ENCODE measurements around the gene ANKIB1.
"Not testable (repeated sequence)": the region's sequence is repeated elsewhere in the genome, so short reads cannot be mapped to it uniquely, and the experiment has no call there.

Gene ANKIB1

DNA sequence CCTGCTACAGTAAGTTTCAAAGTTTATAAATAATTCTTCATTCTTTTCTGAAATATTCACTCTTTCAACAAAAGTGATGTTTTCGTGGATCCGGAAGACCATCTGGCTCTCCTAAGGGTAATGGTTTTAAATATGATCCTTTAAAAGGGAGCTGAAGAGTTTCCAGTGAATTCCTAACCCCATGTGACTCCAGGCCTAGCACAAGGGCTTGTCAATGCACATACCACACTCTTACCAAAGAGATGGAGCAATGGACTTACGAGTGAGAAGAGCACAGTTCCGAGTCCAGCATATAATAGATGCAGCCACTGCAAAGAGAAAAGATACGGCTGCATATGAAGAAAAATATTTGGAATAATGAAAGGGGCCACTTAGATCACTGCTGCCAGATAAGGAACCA, 169.5 kb downstream of the ANKIB1 start:
- no peak for DNase-seq

DNA sequence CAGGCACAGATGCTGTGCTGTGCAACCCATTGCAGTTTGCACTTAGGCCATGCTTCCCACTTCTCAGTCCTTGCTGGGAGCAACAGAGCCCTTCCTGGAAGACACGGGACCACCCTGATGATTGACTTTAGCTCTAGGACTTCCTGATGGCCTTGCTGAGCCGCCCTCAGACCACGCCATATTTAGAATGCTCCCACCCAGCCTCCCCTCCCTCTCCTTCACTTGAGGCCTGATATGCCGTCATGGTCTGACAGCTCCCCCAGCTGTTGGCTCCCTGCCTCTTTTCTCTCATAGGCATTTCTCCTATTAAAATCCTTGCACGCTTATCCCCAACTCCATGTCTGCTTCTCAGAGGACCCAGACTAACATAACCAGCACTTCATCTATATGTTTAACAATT, 172.1 kb downstream of the ANKIB1 start:
- no peak for DNase-seq

DNA sequence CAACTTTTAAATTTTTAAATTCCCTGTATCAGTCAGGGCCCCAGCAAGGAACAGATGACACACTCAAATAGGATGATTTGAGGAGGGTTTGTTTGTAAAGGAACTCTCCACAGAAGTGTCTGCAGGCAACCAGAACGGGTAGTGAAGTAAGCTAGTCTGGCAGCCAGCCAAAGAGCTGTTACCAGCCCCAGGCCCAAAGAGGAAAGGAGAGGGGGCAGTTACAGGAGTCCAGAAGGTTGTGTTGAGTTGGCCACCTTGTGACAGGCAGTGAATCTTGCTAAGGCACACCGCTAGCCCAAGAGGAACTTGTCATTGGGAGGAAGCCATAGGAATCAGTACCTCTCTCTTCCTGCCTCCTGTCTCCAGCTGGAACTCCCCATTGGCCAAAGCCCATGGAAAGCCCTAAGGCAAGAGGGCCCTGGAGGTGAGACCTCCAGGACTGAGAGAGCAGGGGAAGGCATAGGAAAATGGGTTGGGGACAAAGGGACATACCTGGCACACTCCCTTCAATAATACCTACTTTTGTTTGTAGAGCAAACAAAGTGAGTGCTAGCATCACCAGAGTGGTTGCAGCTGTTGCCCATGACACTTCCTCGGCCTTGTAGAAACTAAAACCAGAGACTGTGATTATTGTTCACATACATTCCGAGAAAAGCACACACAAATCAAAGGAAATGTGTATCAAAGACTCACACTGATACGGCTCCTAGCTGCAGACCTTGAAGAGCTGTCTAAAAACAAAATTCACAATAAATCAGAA, 176.1 kb downstream of the ANKIB1 start:
- DNase-seq, result no peak

DNA sequence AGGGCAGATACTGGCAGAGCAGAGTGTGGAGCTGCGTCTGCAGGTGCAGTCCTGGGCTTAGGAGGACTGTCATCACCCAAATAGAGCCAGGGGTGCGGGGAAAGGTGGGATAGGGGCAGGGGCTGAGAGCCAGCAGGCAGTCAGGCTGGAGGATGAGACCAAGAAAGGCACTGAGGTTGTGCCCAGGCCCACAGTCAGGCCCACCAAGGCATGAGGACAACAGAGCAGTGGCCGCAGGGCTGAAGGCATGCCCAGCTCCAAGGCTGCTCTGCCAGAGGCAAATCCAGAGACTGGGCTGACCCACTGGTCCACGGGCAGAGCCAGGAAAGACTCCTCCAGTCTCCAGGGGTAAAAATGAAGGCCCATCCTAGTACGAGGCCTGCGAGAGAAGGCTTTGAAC, 177.2 kb downstream of the ANKIB1 start:
- no peak for DNase-seq

DNA sequence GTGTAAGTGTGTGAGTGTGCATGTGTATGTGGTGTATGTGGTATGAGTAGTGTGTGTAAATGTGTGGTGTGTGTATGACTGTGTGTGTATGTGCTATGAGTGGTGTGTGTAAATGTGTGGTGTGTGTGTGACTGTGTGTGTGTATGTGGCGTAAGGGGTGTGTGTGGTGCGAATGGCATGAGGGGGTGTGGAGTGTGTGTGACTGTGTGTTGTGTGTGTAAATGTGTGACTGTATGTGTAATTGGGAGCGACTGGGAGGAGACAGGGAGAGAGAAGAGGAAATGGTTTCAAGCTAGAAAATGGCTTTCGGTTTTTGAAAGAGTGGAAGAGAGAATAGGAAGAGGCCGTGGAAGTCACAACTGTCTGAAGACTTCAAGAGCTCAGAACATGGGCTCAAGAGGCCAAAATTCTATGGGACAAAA, 177.9 kb downstream of the ANKIB1 start:
- no peak for DNase-seq

DNA sequence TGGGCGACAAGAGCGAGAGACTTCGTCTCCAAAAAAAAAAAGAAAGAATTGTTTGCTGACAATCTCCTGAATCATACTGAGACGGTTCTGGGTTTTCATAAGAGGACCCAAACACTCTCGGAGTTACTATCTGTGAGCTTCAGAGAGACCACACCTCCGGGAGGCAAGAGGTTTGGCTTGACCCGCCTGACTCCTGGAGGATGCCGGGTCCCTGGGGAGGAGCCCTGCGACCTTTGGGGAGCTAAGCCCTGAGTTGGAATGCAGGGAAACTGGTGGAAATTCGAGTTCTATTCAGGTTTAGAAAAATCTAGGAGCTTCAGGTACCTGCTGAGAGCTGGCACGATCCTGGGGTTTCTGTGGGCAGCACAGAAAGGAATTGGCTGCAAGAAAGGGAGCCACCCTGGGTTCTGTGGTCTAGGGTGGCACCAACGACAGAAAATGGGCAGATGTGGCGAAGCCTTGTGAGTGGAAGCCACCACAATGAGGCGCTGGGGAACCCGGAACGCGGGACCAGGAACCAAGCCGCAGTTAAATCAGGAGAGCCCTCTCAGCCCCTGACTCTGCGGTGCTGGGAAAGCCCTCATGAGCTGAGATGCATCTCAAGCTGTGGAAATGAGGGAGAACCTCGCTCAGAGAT, 179.7 kb downstream of the ANKIB1 start:
- no peak for DNase-seq

DNA sequence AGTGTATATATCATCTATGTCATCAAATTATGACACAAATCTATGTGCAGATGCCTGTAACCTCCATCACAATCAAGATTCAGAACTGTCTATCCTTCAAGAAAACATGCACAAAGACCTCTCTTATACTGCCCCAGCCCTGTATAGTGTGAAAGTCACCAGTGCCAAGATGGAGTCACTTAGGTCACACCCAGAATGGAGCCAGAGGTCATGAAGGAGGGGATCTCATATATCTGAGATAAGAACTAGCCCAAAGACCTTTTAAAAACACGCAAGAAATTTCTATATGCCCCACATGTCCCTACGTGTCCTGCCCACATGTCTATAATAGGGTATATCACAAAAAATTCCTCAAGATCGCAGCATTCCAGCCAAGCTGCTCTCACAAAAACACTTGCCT, 181.4 kb downstream of the ANKIB1 start:
- no peak for DNase-seq

DNA sequence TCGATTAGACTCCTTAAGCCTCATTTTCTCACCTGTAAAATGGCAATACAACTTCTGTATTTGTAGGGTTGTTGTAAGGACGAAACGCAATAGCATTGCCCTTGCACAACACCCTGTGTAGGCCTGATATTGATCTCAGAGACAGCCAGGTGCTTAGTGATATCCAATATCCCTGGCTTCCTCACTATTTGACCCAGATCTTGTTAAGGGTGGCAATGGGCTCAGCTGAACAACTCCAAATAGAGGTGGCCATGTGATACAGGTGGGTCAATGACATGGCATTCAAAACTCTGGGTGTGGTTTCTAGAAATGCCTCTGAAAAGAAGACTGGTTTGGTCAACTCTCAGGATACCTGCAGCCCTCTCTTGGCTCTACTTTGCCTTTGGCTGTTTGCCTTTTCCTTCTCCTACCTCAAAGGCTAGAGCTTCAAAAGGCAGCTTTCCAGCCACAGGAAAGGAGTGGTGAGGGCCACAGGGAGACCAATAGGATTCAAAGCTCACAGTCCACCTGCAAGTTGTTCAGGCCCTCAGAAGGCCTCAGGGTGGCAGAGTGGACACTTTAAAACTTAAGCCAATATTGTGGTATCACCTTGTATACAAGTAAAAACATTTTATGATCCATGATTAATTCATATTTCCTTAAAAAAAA, 186.6 kb downstream of the ANKIB1 start:
- no peak for DNase-seq

DNA sequence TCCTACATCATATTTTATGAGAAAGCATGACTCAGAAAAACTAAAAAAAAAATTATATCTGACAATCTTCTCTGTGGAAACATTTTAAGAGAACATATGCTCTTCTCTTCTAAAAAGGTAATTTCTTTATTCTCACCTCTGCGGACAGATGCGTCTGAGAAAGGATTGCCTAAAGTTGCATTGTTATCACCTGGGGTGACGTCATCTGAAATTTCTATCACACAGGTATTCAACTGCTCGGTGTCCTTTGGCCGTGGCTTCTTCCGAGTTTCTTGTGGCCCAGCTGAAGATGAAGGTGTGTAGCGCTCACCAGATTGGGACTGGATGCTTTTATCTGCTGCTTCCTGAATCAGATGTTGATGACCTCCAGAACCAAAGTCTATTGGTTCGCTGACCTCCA, 187.2 kb downstream of the ANKIB1 start:
- no peak for DNase-seq

DNA sequence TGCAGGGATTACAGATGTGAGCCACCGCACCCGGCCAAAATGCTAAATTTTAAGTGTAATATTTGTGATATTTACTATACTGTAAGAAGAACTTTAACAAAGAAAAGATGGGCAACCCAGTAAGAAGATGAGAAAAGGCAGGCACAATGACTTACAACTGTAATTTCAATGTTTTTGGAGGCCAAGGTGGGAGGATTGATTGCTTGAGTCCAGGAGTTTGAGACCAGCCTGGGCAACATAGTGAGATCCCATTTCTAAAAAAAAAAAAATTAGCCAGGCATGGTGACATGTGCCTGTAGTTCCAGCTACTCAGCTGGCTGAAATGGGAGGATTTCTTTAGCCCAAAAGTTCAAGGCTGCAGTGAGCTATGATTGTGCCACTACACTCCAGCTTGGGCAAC, 189.8 kb downstream of the ANKIB1 start:
- DNase-seq, result no peak

DNA sequence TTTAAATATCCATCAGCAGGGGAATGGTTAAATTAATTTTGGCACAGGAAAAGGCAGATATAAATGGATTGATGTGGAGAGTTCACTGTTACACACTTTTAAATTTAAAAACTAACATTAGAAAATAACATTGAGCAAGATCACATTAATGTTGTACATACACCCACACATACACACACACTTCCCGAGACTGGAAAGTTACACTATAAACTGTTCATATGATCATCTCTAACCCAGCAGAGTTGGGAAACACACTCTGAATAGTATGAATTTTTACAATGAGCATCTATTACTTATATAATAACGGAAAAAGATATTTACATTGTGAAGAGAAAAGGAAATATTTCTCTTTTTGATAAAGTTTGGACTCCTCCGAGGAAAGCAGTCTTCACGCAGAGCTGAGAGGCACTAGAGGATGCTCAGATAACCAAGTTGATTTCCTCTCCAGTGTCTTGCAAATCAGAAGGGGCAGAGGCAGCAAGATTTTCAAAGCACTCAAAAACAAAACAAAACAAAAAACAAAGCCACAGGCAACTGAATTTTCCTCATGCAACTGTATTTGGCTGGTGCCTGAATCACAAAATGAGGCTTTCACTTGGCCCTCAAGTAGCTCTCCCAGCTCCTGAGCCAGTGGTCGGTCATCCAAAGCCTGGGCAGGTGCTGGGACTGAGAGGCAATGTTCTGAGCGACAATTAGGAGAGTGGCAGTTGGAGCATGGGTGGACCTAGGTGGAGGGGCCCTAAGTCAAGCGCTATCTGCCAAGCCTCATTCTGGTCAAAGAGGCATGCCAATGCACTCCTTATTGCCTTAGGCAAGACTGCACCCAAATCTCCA, 191.1 kb downstream of the ANKIB1 start:
- no peak for DNase-seq

DNA sequence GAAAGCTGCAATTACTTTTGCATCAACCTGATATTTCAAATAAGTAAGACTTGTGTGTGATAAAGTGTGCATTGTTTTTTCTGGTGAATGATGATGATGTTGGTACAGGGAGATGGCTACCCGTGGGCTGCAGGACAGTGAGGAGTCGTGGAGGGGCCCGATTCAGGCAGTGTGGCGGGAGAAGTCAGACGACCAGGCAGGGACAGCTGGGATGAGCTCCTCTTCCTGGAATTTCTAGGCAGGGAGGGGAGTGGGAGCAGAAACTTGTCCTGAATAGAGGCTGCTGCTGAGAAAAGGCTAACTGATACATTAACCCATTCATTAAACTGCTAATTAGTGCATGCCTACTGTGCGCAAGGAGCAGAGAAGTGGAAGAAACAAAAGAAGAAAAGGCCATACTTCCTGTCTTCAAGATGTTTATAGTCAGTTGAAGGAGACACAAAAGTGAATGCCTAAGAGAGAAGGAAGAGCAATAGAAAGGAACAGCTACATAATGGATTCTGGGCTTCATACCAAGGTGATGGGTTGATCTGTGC, 192.2 kb downstream of the ANKIB1 start:
- no peak for DNase-seq

DNA sequence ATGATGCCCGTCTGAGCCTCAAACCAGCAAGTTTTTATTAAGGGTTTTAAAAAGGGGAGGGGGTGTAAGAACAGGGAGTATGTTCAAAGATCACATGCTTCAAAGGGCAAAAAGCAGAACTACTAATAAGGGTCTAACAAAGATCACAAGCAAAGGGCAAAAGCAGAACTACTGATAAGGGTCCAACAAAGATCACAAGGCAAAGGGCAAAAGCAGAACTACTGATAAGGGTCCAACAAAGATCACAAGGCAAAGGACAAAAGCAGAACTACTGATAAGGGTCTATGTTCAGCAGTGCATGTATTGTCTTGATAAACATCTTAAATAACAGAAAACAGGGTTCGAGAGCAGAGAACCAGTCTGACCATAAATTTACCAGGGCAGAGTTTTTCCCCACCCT, 196.9 kb downstream of the ANKIB1 start:
- not testable (repeated sequence) for DNase-seq

DNA sequence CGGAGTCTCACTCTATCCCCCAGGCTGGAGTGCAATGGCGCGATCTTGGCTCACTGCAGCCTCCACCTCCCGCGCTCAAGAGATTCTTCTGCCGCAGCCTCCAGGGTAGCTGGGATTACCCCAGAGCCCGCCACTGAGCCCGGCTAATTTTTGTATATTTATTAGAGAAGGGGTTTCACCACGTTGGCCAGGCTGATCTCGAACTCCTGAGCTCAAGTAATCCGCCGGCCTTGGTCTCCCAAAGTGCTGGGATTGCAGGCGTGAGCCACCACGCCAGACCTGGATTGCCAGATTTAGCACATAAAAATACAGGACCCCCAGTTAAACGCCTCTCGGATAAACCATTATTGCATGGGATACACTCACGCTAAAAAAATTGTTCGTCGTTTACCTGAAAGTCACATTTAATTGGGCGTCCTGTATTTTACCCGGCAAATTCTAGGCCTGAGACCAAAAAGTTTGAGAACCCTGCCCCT, 201.1 kb downstream of the ANKIB1 start:
- no peak for DNase-seq

DNA sequence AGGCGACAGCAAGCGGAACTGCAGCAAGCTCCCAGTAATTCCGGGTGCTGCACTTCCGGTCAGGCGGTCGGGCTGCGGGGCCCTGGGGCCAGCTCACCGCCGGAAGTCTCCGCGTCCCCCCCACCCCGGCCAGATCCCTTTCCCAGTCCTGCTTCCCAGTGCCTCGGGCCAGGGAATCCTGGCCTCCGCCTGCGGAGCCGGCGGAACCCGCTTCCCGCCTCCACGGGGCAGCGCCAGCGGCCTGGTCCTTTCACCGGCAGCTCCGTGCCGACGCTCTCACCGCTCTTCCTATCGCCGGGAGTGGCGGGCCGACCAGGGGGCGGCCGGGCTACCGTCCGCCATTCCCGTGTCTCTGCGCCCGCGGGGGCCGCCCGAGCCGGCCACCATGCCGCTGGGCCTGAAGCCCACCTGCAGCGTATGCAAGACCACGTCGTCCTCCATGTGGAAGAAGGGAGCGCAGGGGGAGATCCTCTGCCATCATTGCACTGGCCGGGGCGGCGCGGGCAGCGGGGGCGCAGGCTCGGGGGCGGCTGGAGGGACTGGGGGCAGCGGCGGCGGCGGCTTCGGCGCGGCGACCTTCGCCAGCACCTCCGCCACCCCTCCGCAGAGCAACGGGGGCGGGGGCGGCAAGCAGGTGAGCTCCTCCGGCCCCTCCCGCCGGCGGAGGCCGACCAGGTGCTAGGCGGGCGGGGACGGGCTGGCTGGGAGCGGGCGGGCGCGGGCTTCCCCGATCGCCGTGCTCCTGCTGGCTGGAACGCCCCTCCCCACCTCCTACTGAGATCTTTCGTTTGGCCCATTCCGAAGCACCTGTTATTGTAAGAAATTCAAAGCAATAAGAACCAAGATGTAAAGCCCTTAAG, 201.8 kb downstream of the ANKIB1 start, which contains the start of gene GATAD1:
GATAD1 (plus strand) TSS at position 138 of the 860 bp plus-strand sequence; CDS start at position 386, 248 bp downstream.
- peak; percentile 87 for DNase-seq

DNA sequence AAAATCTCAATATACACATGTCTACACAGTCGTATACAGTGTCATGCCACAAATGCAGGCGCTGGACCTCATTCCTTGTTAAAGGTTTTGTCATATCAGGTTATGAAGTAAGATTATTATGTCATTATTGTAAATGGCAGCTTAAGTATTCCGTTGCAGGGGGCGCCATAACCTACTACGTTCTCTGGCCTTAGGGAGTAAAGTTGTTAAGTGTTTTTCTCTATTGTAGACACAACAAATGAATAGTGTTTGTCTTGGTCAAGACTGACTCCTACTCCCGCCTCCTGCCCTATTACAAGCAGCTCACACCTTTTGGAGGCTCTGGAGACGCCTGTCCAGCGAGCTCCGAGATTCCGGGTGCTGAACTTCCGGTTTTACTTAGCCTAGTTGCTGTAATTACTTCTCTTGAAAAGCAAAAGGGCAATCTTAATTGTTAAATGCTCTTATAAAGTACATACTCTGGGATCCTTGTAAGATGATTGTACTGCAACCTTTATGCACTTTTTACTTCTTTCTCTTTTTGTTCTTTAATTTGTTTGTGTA, 202.5 kb downstream of the ANKIB1 start:
- no peak for DNase-seq

Measured in amniotic stem cell (primary cell).